ENCODE measurements around the gene RPL22. TPM values are rescaled to one million over a fixed set of nuclear protein-coding genes. Genes with fewer than 3 reads are reported as not detected.
A peak's percentile ranks its signal among the peaks of the same experiment; 100 is the strongest.

Gene RPL22
- total and polyA plus RNA-seq, 2 of the 8 experiments (the other 6 are each of a cell fraction or from before 2014, with no cell fraction given), result 133 to 521 TPM

- no peak overlapping the region for H3K27ac ChIP-seq (ENCODE audit: low read depth, low read length)
- H3K4me2 ChIP-seq (ENCODE audit: insufficient read depth in 1 of 2, low read depth in 2 of 2, low read length in 2 of 2), result peak overlapping the region; percentile 87 to 89
- ChIA-PET POLR2A (ENCODE audit: partially characterized antibody) (interaction anchor here (1.2 to 9.3 kb wide), 8 partner anchors 7 to 204 kb away, joined by 3 to 64 read pairs (median 4); partner anchors contain the start of genes GPR153, ICMT and RNF207), CTCF (ENCODE audit: partially characterized antibody) (interaction anchor here (0.7 to 19.1 kb wide), 14 partner anchors 7 to 192 kb away, joined by 3 to 353 read pairs (median 24); partner anchors contain the start of genes GPR153, ICMT, RNF207 and RPL22)
- no peaks in the 10 kb centered on the region; a peak in 1 of 4 replicates for H3K79me2 ChIP-seq (ENCODE audit: control insufficient read depth in 1 of 2, insufficient read depth in 2 of 2, low read length in 2 of 2)
- no peak overlapping the region for H3K14ac ChIP-seq (ENCODE audit: insufficient read length)
- H4K5ac ChIP-seq (ENCODE audit: insufficient read length, low read depth, low read length), result peak overlapping the region; percentile 27
- peaks cover 9 to 16% of the 10 kb centered on the region in 2 experiments for H4K20me1 ChIP-seq (replicated peaks in 1 of 2; ENCODE audit: control insufficient read depth in 1 of 2, insufficient read depth in 2 of 2, low read length in 2 of 2)
- peak overlapping the region in 2 of 4 experiments; percentile 58 to 63; a peak in 4 of 7 replicates for H3K9ac ChIP-seq (replicated peaks in 1 of 4; ENCODE audit: extremely low read depth in 1 of 4, low read depth in 3 of 4, low read length in 3 of 4)
- FAIRE-seq (no peak), DNase-seq (ENCODE audit: low read depth in 1 of 2, low spot score in 2 of 2) (peak in 1 of 2 experiments; percentile 70)
- no peak overlapping the region for H3K56ac ChIP-seq (replicated peaks; ENCODE audit: insufficient read length, low read depth, low read length)
- no peak overlapping the region for H4K8ac ChIP-seq (ENCODE audit: extremely low read depth, insufficient read depth, low read length)
- H2AFZ ChIP-seq (ENCODE audit: low read length), result no peak overlapping the region
- H2BK5ac ChIP-seq (ENCODE audit: low read depth, low read length), result peak overlapping the region; percentile 60; the same call in 1 of the 2 replicates
- no peak overlapping the region for H3K23ac ChIP-seq (ENCODE audit: insufficient read length)
- H2BK20ac ChIP-seq (ENCODE audit: low read length), result no peak overlapping the region
- H3K4ac ChIP-seq (replicated peaks; ENCODE audit: insufficient read length, low read depth, low read length), result no peak overlapping the region
- no peak overlapping the region for H2BK15ac ChIP-seq (ENCODE audit: low read length)
- no peak overlapping the region for H4K91ac ChIP-seq (replicated peaks; ENCODE audit: insufficient read length, low read length)
- 3% methylated on average over 17 of the region's 24 CpGs; no CpG with 5 or more reads in 1 of the 2 experiments for WGBS, 2 experiments (ENCODE audit: extremely low coverage in 1 of 2, insufficient coverage in 1 of 2, insufficient read length in 1 of 2, insufficient replicate concordance in 2 of 2, low coverage in 1 of 2, low lambda C conversion rate in 2 of 2, missing lambda C conversion rate in 1 of 2)
- peak overlapping the region; percentile 59 to 91 (median 90) for H3K4me3 ChIP-seq (ENCODE audit: extremely low read depth in 1 of 4, insufficient read depth in 2 of 4, low read depth in 3 of 4, low read length in 4 of 4)
- peak overlapping the region; percentile 17; the same call in 1 of the 2 replicates for H2BK12ac ChIP-seq (ENCODE audit: low read depth, low read length)
- peaks cover 19% of the 10 kb centered on the region; the same call in 1 of the 2 replicates for H3K23me2 ChIP-seq (ENCODE audit: low read depth, low read length)
- no peak overlapping the region for H2BK120ac ChIP-seq (replicated peaks; ENCODE audit: low read depth, low read length)
- H3K4me1 ChIP-seq (replicated peaks in 1 of 4; ENCODE audit: control insufficient read depth in 3 of 4, insufficient read depth in 4 of 4, low read length in 3 of 4), result peaks cover 18 to 40% (median 32%) of the 10 kb centered on the region in 4 experiments
- H3K18ac ChIP-seq (ENCODE audit: extremely low read depth, low read length), result peak overlapping the region; percentile 81
- no peaks in the 10 kb centered on the region for H3K36me3 ChIP-seq (ENCODE audit: control insufficient read depth in 2 of 4, insufficient read depth in 4 of 4, low read length in 3 of 4)
- no peaks in the 10 kb centered on the region for H3K79me1 ChIP-seq (ENCODE audit: low read depth, low read length)
- peaks cover 4 to 29% (median 19%) of the 10 kb centered on the region in 4 experiments for H3K27me3 ChIP-seq (replicated peaks in 1 of 4; ENCODE audit: control insufficient read depth in 3 of 4, extremely low read depth in 1 of 4, insufficient read depth in 3 of 4, low read length in 3 of 4)
- H2AK5ac ChIP-seq (ENCODE audit: low read depth, low read length), result no peak overlapping the region
- H3K9me3 ChIP-seq (ENCODE audit: insufficient read depth in 2 of 2, low read depth in 1 of 2, low read length in 1 of 2), result no peaks in the 10 kb centered on the region
- no peak for TF ChIP-seq KDM5A (IDR thresholded peaks at IDR 0.05; ENCODE audit: low read length)
- TF ChIP-seq SIN3A (conservative IDR thresholded peaks at IDR 0.05 in 1 of 2, IDR thresholded peaks at IDR 0.05 in 1 of 2; ENCODE audit: low read depth in 1 of 2, low read length in 2 of 2), result 0 out of 4 replicates have a peak, but pooled peaks of 1 of the 2 experiments have one; percentile 4
Measured at GRCh38 chr1:6244401-6245049, 45.1 kb upstream of the RPL22 start.
